Effector CD8-positive, alpha-beta T cell (primary cell): Measurements from ENCODE around the gene MS4A14.
"Not testable (repeated sequence)": the region's sequence is repeated elsewhere in the genome, so short reads cannot be mapped to it uniquely, and the experiment has no call there.

ENCODE experiments used
- DNase-seq: peaks from one replicate; lab custom pipeline; 2025; lab: John Stamatoyannopoulos, UW
- total RNA-seq, 4 experiments: gene quantifications; one replicate each; lab custom pipeline; 2026; lab: John Stamatoyannopoulos, UW

Gene MS4A14
- total RNA-seq, result 0 reads per million in 4 experiments

GRCh38 chr11:60396382-60396781 is at the start of gene MS4A14:
Gene MS4A14 (plus strand): TSS chr11:60396459. CDS start chr11:60396579, 120 bp downstream.
- DNase-seq, result no peak

GRCh38 chr11:60347084-60347797 is 49.0 kb upstream of the MS4A14 start:
- DNase-seq, result no peak

- no peak for DNase-seq
Observed at GRCh38 chr11:60348116-60348515, 48.1 kb upstream of the MS4A14 start.

GRCh38 chr11:60349990-60350389 is 46.3 kb upstream of the MS4A14 start:
- DNase-seq, result no peak

- DNase-seq, result no peak
Observed at GRCh38 chr11:60357771-60358170, 38.5 kb upstream of the MS4A14 start.

- DNase-seq, result no peak
Observed at GRCh38 chr11:60360621-60361020, 35.6 kb upstream of the MS4A14 start.

GRCh38 chr11:60362241-60362640 is 34.0 kb upstream of the MS4A14 start:
- DNase-seq, result no peak

GRCh38 chr11:60363542-60364470 is 32.5 kb upstream of the MS4A14 start:
- DNase-seq, result peak; percentile 20

- not testable (repeated sequence) for DNase-seq
Observed at GRCh38 chr11:60366262-60366904, 29.9 kb upstream of the MS4A14 start.

GRCh38 chr11:60367009-60367408 is 29.2 kb upstream of the MS4A14 start:
- no peak for DNase-seq

- DNase-seq, result no peak
Observed at GRCh38 chr11:60367896-60368295, 28.4 kb upstream of the MS4A14 start.

GRCh38 chr11:60370252-60370810 is 25.9 kb upstream of the MS4A14 start:
- DNase-seq, result no peak

- no peak for DNase-seq
Observed at GRCh38 chr11:60370811-60371298, 25.4 kb upstream of the MS4A14 start.

- no peak for DNase-seq
Observed at GRCh38 chr11:60371386-60371785, 24.9 kb upstream of the MS4A14 start.

- DNase-seq, result no peak
Observed at GRCh38 chr11:60371854-60372253, 24.4 kb upstream of the MS4A14 start.

- DNase-seq, result no peak
Observed at GRCh38 chr11:60372767-60373166, 23.5 kb upstream of the MS4A14 start.

GRCh38 chr11:60375316-60375715 is 20.9 kb upstream of the MS4A14 start:
- DNase-seq, result no peak

- DNase-seq, result no peak
Observed at GRCh38 chr11:60376601-60377000, 19.7 kb upstream of the MS4A14 start.

GRCh38 chr11:60377401-60378136 is 18.7 kb upstream of the MS4A14 start:
- no peak for DNase-seq

- no peak for DNase-seq
Observed at GRCh38 chr11:60378354-60378753, 17.9 kb upstream of the MS4A14 start, which contains the start of gene MS4A7. Gene MS4A7 (plus strand): TSS chr11:60378532. CDS start chr11:60383142, 4,610 bp downstream.

- DNase-seq, result no peak
Observed at GRCh38 chr11:60389279-60389910, 6.9 kb upstream of the MS4A14 start.
